ENCODE results near the gene NFKBIZ. TPM values are rescaled to one million over a fixed set of nuclear protein-coding genes. Genes with fewer than 3 reads are reported as not detected.
A peak's percentile ranks its signal among the peaks of the same experiment; 100 is the strongest.
"Not testable (repeated sequence)": the region's sequence is repeated elsewhere in the genome, so short reads cannot be mapped to it uniquely, and the experiment has no call there.

The NFKBIZ gene
- total RNA-seq, 1 experiment from 2014 or later: 63.0 TPM

- Histone ChIP-seq H3K27me3 (ENCODE audit: low read length) (no peaks in the 10 kb centered on the region), H3K4me1 (ENCODE audit: insufficient read depth, low read length) (peaks cover 27% of the 10 kb centered on the region), H3F3A (ENCODE audit: low read length, unreplicated experiment) (no peaks in the 10 kb centered on the region), H3K27ac (ENCODE audit: low read length) (peak overlapping the region; percentile 47), H3K4me2 (ENCODE audit: low read length) (no peak overlapping the region), H3K9me2 (replicated peaks; ENCODE audit: low read length) (no peaks in the 10 kb centered on the region), H2AFZ (ENCODE audit: low read length) (no peak overlapping the region), H3K9me3 (ENCODE audit: low read length) (no peaks in the 10 kb centered on the region), H3K4me3 (ENCODE audit: low read length) (no peak overlapping the region), H4K20me1 (ENCODE audit: low read length) (no peaks in the 10 kb centered on the region), H3K9ac (ENCODE audit: low read length) (no peak overlapping the region), H3K79me2 (ENCODE audit: low read length) (no peaks in the 10 kb centered on the region), H3K36me3 (ENCODE audit: low read depth, low read length) (no peaks in the 10 kb centered on the region)
- no TSS peak for BruUV-seq (replicated peaks)
- DNase-seq: peak; percentile 31
- intact Hi-C loops (cut with micrococcal nuclease): loop anchor here (2.0 kb wide), 1 partner anchor 46 kb away; no protein-coding TSS in a partner anchor
- CTCF ChIA-PET: no interaction called here
- ATAC-seq: peak; percentile 80
- POLR2A ChIA-PET (ENCODE audit: unreplicated experiment): no interaction called here
- TF ChIP-seq CTCF (conservative IDR thresholded peaks at IDR 0.05; ENCODE audit: low read depth, low read length): no peak
- no peak for TF ChIP-seq EZH2phosphoT487 (IDR thresholded peaks at IDR 0.05; ENCODE audit: borderline replicate concordance, low read length)
- TF ChIP-seq EZH2 (IDR thresholded peaks at IDR 0.05; ENCODE audit: low read length, unreplicated experiment): no peak
Measured at GRCh38 chr3:101879102-101879501, 29.8 kb downstream of the NFKBIZ start.

GRCh38 chr3:101879623-101880284 lies 30.4 kb downstream of the NFKBIZ start:
- Histone ChIP-seq H3K79me2 (ENCODE audit: low read length) (no peaks in the 10 kb centered on the region), H4K20me1 (ENCODE audit: low read length) (no peaks in the 10 kb centered on the region), H2AFZ (ENCODE audit: low read length) (no peak overlapping the region), H3K27me3 (ENCODE audit: low read length) (no peaks in the 10 kb centered on the region), H3K4me2 (ENCODE audit: low read length) (no peak overlapping the region), H3K9me2 (replicated peaks; ENCODE audit: low read length) (no peaks in the 10 kb centered on the region), H3K36me3 (ENCODE audit: low read depth, low read length) (no peaks in the 10 kb centered on the region), H3F3A (ENCODE audit: low read length, unreplicated experiment) (no peaks in the 10 kb centered on the region), H3K9me3 (ENCODE audit: low read length) (no peaks in the 10 kb centered on the region), H3K4me3 (ENCODE audit: low read length) (no peak overlapping the region), H3K27ac (ENCODE audit: low read length) (peak overlapping the region; percentile 47; the same call in 1 of the 2 replicates), H3K4me1 (ENCODE audit: insufficient read depth, low read length) (peaks cover 26% of the 10 kb centered on the region), H3K9ac (ENCODE audit: low read length) (no peak overlapping the region)
- POLR2A ChIA-PET (ENCODE audit: unreplicated experiment): no interaction called here
- CTCF ChIA-PET: no interaction called here
- DNase-seq (no peak), ATAC-seq (no peak)
- no TSS peak for BruUV-seq (replicated peaks)
- TF ChIP-seq EZH2 (IDR thresholded peaks at IDR 0.05; ENCODE audit: low read length, unreplicated experiment): no peak
- TF ChIP-seq CTCF (conservative IDR thresholded peaks at IDR 0.05; ENCODE audit: low read depth, low read length): no peak
- no peak for TF ChIP-seq EZH2phosphoT487 (IDR thresholded peaks at IDR 0.05; ENCODE audit: borderline replicate concordance, low read length)
- intact Hi-C loops (cut with micrococcal nuclease): loop anchor here (2.0 kb wide), 1 partner anchor 45 kb away; no protein-coding TSS in a partner anchor

GRCh38 chr3:101884776-101885175 lies 35.5 kb downstream of the NFKBIZ start:
- Histone ChIP-seq H3K4me3 (ENCODE audit: low read length) (no peak overlapping the region), H3F3A (ENCODE audit: low read length, unreplicated experiment) (no peaks in the 10 kb centered on the region), H3K9me2 (replicated peaks; ENCODE audit: low read length) (no peaks in the 10 kb centered on the region), H3K4me1 (ENCODE audit: insufficient read depth, low read length) (no peaks in the 10 kb centered on the region), H3K9me3 (ENCODE audit: low read length) (no peaks in the 10 kb centered on the region), H3K79me2 (ENCODE audit: low read length) (no peaks in the 10 kb centered on the region), H3K36me3 (ENCODE audit: low read depth, low read length) (no peaks in the 10 kb centered on the region), H3K27ac (ENCODE audit: low read length) (no peak overlapping the region), H2AFZ (ENCODE audit: low read length) (no peak overlapping the region), H4K20me1 (ENCODE audit: low read length) (no peaks in the 10 kb centered on the region), H3K27me3 (ENCODE audit: low read length) (no peaks in the 10 kb centered on the region), H3K9ac (ENCODE audit: low read length) (no peak overlapping the region), H3K4me2 (ENCODE audit: low read length) (no peak overlapping the region)
- no peak for TF ChIP-seq EZH2phosphoT487 (IDR thresholded peaks at IDR 0.05; ENCODE audit: borderline replicate concordance, low read length)
- no peak for TF ChIP-seq CTCF (conservative IDR thresholded peaks at IDR 0.05; ENCODE audit: low read depth, low read length)
- no peak for TF ChIP-seq EZH2 (IDR thresholded peaks at IDR 0.05; ENCODE audit: low read length, unreplicated experiment)
- no peak for DNase-seq
- no TSS peak for BruUV-seq (replicated peaks)
- ChIA-PET POLR2A (ENCODE audit: unreplicated experiment) (no interaction called here), CTCF (no interaction called here)
- intact Hi-C loops (cut with micrococcal nuclease): no loop called here
- ATAC-seq: no peak

- H4K20me1 ChIP-seq (ENCODE audit: low read length); CTCF ChIA-PET; POLR2A ChIA-PET (ENCODE audit: unreplicated experiment): not testable (repeated sequence)
Measured at GRCh38 chr3:101885584-101885983, 36.3 kb downstream of the NFKBIZ start.

More at GRCh38 chr3:101885584-101885983, 36.3 kb downstream of the NFKBIZ start:
- DNase-seq; H3K4me1 ChIP-seq (ENCODE audit: insufficient read depth, low read length); H3K27ac ChIP-seq (ENCODE audit: low read length); H3K36me3 ChIP-seq (ENCODE audit: low read depth, low read length); H2AFZ ChIP-seq (ENCODE audit: low read length); H3K79me2 ChIP-seq (ENCODE audit: low read length); intact Hi-C loops (cut with micrococcal nuclease); BruUV-seq (replicated peaks); H3K9ac ChIP-seq (ENCODE audit: low read length); H3K9me2 ChIP-seq (replicated peaks; ENCODE audit: low read length); H3K9me3 ChIP-seq (ENCODE audit: low read length); H3K4me3 ChIP-seq (ENCODE audit: low read length); H3K4me2 ChIP-seq (ENCODE audit: low read length); H3F3A ChIP-seq (ENCODE audit: low read length, unreplicated experiment); ATAC-seq; H3K27me3 ChIP-seq (ENCODE audit: low read length): not testable (repeated sequence)

Data from PC-3 (cell line).